Measurements from ENCODE around the gene RAPGEF5. TPM values are rescaled to one million over a fixed set of nuclear protein-coding genes. Genes with fewer than 3 reads are reported as not detected.

The RAPGEF5 gene
- total RNA-seq, 1 experiment from 2014 or later = 13.3 TPM

- no peak overlapping the region for H4K5ac ChIP-seq (ENCODE audit: insufficient read length, low read depth, low read length)
- H2AK5ac ChIP-seq (ENCODE audit: insufficient read length, low read length) = no peak overlapping the region
Observed at GRCh38 chr7:22110881-22111280, 246.1 kb downstream of the RAPGEF5 start.

More at GRCh38 chr7:22110881-22111280, 246.1 kb downstream of the RAPGEF5 start:
- H3K27ac Mint-ChIP-seq = no peak overlapping the region
- Histone ChIP-seq H3K14ac (ENCODE audit: insufficient read depth, low read length) (no peak overlapping the region), H3K4me2 (ENCODE audit: insufficient read depth, insufficient read length, low read length) (no peak overlapping the region), H3K79me2 (ENCODE audit: insufficient read depth, low read length) (no peaks in the 10 kb centered on the region), H3K23me2 (ENCODE audit: insufficient read length, low read depth, low read length, poor library complexity, severe bottlenecking) (no peaks in the 10 kb centered on the region), H3K27ac (ENCODE audit: insufficient read length, low read depth, low read length) (no peak overlapping the region), H3K27me3 (ENCODE audit: insufficient read depth, low read length) (no peaks in the 10 kb centered on the region), H3K23ac (ENCODE audit: insufficient read length, low read depth, low read length) (no peak overlapping the region), H4K91ac (ENCODE audit: insufficient read length, low read depth, low read length) (no peak overlapping the region), H3K9me3 (ENCODE audit: control insufficient read depth, low read depth, low read length) (no peaks in the 10 kb centered on the region), H2BK15ac (ENCODE audit: low read depth, low read length) (no peak overlapping the region), H3K4me1 (ENCODE audit: insufficient read depth, low read length) (no peaks in the 10 kb centered on the region), H3T11ph (ENCODE audit: low read length) (no peak overlapping the region), H2BK20ac (ENCODE audit: low read depth, low read length, poor library complexity, severe bottlenecking) (no peak overlapping the region), H2BK120ac (ENCODE audit: low read depth, low read length, poor library complexity, severe bottlenecking) (no peak overlapping the region), H2BK5ac (ENCODE audit: insufficient read length, low read length) (no peak overlapping the region), H2AFZ (ENCODE audit: low read length) (no peak overlapping the region), H3K79me1 (ENCODE audit: insufficient read depth, low read depth, low read length, poor library complexity, severe bottlenecking) (no peaks in the 10 kb centered on the region), H3K4ac (ENCODE audit: low read depth, low read length) (no peak overlapping the region), H3K56ac (ENCODE audit: insufficient read length, low read depth, low read length) (no peak overlapping the region), H4K20me1 (ENCODE audit: control insufficient read depth, insufficient read depth, insufficient read length) (no peaks in the 10 kb centered on the region), H3K9ac (ENCODE audit: extremely low read depth, insufficient read length, low read length) (no peak overlapping the region), H4K8ac (replicated peaks; ENCODE audit: insufficient read length, low read depth, low read length) (no peak overlapping the region), H3K18ac (ENCODE audit: insufficient read length, low read depth, low read length) (no peak overlapping the region), H2BK12ac (ENCODE audit: insufficient read length, low read depth, low read length) (no peak overlapping the region)
- no peak for DNase-seq
- H3K36me3 Mint-ChIP-seq (ENCODE audit: insufficient read depth in 1 of 3, low read depth in 3 of 3) = no peaks in the 10 kb centered on the region
- peaks cover 0 to 4% of the 10 kb centered on the region in 2 experiments; a peak in 3 of 5 replicates for H3K9me3 Mint-ChIP-seq
- no peak overlapping the region for H3K4me3 Mint-ChIP-seq
- TF ChIP-seq CTCF (conservative IDR thresholded peaks at IDR 0.05) = no peak
- H3K27me3 Mint-ChIP-seq (ENCODE audit: low read depth) = peaks cover 3% of the 10 kb centered on the region; the same call in 1 of the 2 replicates
- H3K4me1 Mint-ChIP-seq = peaks cover 6 to 11% of the 10 kb centered on the region in 2 experiments; a peak in 3 of 4 replicates
- WGBS (ENCODE audit: extremely low coverage, insufficient read length, low lambda C conversion rate) = no CpG with 5 or more reads among the region's 4 CpGs

Measured in H9 (cell line).